Cortex of kidney (tissue), 1 donor: Measurements from ENCODE around the gene AUTS2.

Source experiments
- DNase-seq: peaks from one replicate; lab custom pipeline; 2025; lab: John Stamatoyannopoulos, UW

The AUTS2 gene

DNA sequence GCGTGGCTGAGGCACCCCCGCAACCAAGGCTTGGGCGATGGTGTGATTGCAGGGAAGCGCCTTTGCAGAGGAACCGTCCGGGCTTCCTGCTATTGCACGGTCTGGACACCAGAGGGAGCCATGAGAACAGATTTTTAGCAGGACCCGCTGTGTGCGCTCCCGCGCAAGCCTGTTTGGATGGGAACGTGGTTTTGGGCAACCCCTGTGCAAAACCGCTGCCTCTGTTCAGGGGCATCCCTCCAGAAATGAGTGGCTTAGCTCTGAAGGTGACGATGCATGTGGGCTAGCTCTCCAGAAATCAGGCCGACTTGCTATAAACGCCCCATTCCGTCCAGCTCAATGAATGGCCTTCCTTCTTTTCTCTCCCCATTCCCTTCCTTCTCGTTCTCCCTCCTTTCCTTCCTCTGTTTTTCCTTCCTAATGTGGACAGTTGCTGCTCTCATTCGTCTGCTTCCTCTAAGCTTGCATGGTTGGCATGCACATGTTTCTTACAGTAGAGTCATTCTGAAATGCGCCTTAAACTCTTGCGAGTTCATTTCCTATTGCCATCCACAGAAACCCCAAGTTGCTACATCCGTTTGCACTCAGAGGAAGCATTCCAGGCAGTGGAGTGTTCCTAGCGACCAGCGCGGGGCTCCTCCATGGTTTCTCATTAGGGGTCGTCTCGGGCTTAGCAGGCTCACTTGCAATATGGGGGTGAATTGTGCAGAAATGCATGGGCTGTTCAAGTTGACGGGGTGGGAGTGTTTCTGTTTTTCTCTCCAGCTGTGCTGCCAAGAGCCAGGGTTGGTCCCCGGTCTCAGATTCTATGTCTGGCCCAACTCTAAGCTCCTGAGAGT is 1231.2 kb downstream of the AUTS2 start:
- no peak for DNase-seq

DNA sequence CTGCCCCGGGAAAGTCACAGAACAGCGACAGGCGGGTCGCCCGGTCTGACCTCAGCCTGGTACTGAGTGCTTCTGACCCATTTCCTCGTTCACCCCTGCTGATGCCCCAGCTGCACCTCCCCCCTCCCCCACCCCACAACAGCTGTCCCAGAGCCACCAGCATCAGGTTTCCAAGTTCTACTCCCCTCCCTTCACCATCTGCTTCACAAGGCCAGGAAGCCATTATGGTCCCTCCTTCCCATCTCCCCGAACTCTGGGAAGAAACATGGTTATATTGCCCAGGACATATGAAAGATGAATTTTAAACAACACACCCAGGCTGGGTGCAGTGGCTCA is 1231.8 kb downstream of the AUTS2 start:
- DNase-seq, result no peak

DNA sequence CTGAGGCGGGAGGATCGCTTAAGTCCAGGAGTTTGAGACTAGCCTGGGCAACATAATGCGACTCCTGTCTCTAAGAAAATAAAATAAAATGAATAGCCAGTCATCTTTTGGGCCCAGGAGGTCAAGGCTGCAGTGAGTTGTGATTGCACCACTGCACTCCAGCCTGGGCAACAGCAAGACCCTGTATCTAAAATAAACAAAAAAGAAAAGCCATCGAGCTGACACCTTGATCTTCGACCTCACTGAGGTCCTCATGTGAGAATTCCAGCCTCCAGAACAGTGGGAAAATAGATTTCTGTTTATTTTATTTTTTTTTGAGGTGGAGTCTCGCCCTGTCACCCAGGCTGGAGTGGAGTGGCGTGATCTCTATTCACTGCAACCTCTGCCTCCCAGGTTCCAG is 1232.2 kb downstream of the AUTS2 start:
- DNase-seq, result no peak

DNA sequence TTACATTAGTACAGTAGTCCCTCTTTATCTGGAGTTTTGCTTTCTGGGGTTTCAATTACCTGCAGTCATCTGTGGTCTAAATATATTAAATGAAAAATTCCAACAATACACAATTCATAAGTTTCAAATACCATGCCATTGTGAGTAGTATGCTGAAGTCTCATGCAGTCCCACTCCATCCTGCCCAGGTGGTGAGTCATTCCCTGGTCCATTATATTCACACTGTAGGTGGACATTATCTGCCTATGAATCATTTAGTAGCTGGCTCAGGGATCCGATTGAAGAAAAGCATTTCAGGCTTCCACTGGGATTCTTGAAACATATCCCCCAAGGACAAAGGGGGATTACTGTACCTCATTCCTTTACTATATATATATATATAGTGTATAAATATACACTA is 1235.5 kb downstream of the AUTS2 start:
- no peak for DNase-seq

DNA sequence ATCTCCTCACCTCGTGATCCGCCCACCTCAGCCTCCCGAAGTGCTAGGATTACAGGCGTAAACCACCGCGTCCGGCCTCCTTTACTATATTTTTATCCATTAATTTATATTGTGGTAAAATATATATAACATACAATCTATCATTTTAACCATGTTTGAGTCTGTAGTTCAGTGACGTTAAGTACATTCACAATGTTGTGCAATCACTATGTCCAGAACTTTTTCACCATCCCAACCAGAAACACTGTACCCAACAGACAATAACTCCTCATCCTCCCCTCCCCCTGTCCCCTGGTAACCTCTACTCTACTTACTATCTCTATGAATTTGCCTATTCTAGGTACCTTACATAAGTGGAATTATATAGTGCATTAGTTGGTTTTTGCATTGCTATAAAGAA is 1236.1 kb downstream of the AUTS2 start:
- DNase-seq, result no peak

DNA sequence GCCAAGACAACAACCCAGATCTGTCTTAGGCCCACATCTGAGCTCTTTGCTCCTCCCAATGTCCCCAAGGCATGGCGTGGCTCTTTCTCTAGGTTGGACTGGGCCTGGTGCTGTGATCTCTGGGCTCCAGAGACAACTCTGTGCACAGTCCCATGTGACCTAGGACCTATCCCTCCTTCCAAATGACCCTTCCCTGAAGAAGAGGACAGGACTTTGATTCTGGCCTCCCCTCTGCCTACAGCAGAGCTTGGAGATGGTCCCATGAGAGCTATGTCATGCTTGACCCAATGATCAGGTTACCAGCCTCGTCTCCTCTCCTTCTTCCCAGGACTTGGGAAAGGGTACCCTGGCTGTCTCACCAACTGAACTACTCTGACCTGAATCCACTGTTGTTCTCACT is 1237.4 kb downstream of the AUTS2 start:
- no peak for DNase-seq

DNA sequence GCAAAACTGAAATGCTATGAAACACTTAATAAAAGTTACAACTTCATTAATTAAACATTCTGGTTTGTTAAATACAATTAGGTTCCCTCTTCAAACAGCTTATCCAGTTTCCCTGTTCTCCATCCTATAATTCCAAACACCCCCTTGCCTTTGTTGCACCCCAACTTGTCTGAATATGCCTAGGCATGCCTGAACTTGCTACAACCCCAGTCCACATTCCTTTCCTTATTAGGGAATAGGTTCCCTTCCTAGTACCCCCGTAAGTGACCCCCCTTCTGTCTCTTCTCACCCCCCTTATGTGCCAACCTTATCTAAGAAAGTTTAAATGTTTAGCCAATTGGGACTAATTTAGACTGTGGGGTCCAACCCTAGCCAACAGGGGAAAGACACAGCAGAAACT is 1238.0 kb downstream of the AUTS2 start:
- no peak for DNase-seq

DNA sequence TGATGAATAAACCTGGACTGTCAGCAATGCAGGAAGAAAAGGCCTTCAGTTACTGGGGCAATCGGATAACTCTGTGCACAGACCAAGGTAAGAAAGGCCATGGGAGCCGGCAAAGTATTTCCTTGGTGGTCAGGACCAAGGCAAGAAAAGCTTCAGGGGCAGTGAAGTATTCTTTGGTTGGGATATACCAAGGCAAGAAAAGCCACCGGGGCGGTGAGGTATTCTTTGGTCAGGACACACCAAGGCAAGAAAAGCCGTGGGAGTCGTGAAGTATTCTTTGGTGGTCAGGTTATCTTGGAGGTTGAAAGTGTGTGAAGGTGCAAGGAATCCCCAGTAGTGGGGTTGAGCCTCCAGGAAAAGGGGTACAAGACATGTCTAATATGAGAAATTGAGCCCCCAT is 1238.7 kb downstream of the AUTS2 start:
- DNase-seq, result no peak

DNA sequence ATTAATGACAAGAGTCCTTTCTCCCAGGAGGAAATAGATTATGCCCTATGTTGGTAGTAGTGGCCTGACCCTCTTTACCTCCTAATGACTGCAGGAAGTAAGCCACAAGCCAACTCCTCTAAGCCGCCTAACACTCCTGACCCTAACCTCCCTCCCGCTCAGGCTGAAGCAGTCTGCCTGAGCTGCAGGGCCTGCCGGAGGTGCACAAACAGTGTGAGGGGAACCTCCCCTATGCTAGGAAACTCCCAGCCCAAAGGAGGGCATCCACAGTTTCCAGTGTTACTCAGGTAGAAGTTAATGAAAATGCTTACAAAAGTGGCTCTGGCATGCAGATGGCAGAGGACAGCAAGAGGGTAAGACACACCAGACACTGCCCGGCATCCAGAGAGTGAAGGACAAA is 1239.3 kb downstream of the AUTS2 start:
- DNase-seq, result no peak

DNA sequence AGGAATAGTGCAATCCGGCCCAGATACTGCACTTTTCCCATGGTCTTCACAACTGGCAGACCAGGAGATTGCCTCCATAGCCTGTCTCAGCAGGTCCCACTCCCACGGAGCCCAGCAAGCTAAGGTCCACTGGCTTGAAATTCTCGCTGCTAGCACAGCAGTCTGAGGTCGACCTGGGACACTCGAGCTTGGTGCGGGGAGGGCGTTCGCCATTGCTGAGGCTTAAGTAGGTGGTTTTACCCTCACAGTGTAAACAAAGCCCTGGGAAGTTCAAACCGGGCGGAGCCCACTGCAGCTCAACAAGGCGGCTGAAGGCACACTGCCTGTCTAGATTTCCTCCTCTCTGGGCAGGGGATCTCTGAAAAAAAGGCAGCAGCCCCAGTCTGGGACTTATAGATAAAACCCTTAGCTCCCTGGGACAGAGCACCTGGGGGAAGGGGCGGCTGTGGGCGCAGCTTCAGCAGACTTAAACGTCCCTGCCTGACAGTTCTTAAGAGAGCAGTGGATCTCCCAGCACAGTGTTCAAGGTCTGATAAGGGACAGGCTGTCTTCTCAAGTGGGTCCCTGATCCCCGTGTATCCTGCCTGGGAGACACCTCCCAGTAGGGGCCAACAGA is 1240.1 kb downstream of the AUTS2 start:
- no peak for DNase-seq
